Thoracic aorta (tissue), 2 donors: Measurements from ENCODE around the gene NTSR1. TPM values are rescaled to one million over a fixed set of nuclear protein-coding genes. Genes with fewer than 3 reads are reported as not detected.
A peak's percentile ranks its signal among the peaks of the same experiment; 100 is the strongest.

Experiments
- ATAC-seq: fragments of 150-250 bp; one replicate; pipeline ENCODE4 v1.8.0; 2017; ENCODE audit warnings: low read depth; ENCODE audit not compliant: insufficient number of reproducible peaks, low FRiP score
- DNase-seq: peaks from one replicate; pipeline ENCODE4 v3.0.0-alpha.2; 2020; ENCODE audit warnings: low spot score
- H3K27ac ChIP-seq, 2 donors: fragments of 200-600 bp; sonication (generic); 1 replicate in 1 of 2; 2 replicates in 1 of 2; pipeline ENCODE4 v1.5.1; 2016; ENCODE audit warnings: mild to moderate bottlenecking in 2 of 2, moderate library complexity in 2 of 2
- H3K27me3 ChIP-seq: fragments of 200-600 bp; sonication (generic); replicated peaks from 2 replicates; pipeline ENCODE4 v1.6.0; 2016; ENCODE audit warnings: mild to moderate bottlenecking; ENCODE audit not compliant: insufficient read depth
- H3K36me3 ChIP-seq: fragments of 200-600 bp; sonication (generic); one replicate; pipeline ENCODE4 v1.5.1; 2016
- H3K4me1 ChIP-seq, 2 donors: fragments of 200-600 bp; sonication (generic); 1 replicate in 1 of 2; 2 replicates in 1 of 2; pipeline versions ENCODE4 v1.5.1 to v1.6.0; 2016; ENCODE audit warnings: low read depth in 2 of 2, mild to moderate bottlenecking in 1 of 2; ENCODE audit not compliant: control insufficient read depth in 1 of 2
- H3K4me3 ChIP-seq: fragments of 200-600 bp; sonication (generic); 2 replicates; pipeline ENCODE4 v1.5.1; 2016; ENCODE audit warnings: mild to moderate bottlenecking
- H3K9me3 ChIP-seq: fragments of 200-600 bp; sonication (generic); 2 replicates; pipeline ENCODE4 v1.5.1; 2016
- total RNA-seq, 2 donors: library from RNA; depleted of rRNA; stranded (reverse); fragments of >200 nt; gene quantifications; one replicate each; pipeline versions ENCODE4 v1.1.0 to v1.2.3, GENCODE V29; 2016
- TF ChIP-seq, protein P1 (sequence below): fragments of 200-600 bp; sonication (generic); IDR thresholded peaks from one replicate; pipeline ENCODE4 v1.5.1; 2019; ENCODE audit warnings: antibody characterized with exemption

NTSR1 gene
- total RNA-seq, 2 donors from 2014 or later, result not detected

DNA sequence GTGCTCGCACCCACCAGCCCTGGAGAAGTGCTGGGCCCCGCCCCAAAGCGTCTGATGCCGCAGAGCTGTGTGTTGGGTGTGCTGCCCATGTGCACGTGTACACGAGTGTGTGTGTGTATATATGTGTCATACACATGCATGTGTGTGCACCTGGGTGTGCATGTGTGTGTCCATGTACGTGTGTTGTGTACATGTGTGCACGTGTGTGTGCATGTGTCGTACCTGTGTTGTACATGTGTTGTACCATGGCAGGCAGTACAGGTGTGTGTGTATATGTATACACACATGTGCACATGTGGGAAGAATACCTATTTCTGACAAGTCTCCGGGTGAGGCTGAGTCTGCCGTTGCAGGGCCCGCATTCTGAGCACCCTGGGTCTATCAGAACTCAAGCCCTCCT lies 81.4 kb downstream of the NTSR1 start:
- H3K9me3 ChIP-seq, result no peaks in the 10 kb centered on the region
- DNase-seq (no peak), ATAC-seq (no peak)
- H3K36me3 ChIP-seq, result no peaks in the 10 kb centered on the region
- H3K4me3 ChIP-seq, result no peak overlapping the region
- TF ChIP-seq, protein P1, sequence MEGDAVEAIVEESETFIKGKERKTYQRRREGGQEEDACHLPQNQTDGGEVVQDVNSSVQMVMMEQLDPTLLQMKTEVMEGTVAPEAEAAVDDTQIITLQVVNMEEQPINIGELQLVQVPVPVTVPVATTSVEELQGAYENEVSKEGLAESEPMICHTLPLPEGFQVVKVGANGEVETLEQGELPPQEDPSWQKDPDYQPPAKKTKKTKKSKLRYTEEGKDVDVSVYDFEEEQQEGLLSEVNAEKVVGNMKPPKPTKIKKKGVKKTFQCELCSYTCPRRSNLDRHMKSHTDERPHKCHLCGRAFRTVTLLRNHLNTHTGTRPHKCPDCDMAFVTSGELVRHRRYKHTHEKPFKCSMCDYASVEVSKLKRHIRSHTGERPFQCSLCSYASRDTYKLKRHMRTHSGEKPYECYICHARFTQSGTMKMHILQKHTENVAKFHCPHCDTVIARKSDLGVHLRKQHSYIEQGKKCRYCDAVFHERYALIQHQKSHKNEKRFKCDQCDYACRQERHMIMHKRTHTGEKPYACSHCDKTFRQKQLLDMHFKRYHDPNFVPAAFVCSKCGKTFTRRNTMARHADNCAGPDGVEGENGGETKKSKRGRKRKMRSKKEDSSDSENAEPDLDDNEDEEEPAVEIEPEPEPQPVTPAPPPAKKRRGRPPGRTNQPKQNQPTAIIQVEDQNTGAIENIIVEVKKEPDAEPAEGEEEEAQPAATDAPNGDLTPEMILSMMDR, result no peak
- H3K27ac ChIP-seq, result no peak overlapping the region
- H3K27me3 ChIP-seq, result no peaks in the 10 kb centered on the region
- H3K4me1 ChIP-seq, result peaks cover 0 to 14% of the 10 kb centered on the region in 2 donors

DNA sequence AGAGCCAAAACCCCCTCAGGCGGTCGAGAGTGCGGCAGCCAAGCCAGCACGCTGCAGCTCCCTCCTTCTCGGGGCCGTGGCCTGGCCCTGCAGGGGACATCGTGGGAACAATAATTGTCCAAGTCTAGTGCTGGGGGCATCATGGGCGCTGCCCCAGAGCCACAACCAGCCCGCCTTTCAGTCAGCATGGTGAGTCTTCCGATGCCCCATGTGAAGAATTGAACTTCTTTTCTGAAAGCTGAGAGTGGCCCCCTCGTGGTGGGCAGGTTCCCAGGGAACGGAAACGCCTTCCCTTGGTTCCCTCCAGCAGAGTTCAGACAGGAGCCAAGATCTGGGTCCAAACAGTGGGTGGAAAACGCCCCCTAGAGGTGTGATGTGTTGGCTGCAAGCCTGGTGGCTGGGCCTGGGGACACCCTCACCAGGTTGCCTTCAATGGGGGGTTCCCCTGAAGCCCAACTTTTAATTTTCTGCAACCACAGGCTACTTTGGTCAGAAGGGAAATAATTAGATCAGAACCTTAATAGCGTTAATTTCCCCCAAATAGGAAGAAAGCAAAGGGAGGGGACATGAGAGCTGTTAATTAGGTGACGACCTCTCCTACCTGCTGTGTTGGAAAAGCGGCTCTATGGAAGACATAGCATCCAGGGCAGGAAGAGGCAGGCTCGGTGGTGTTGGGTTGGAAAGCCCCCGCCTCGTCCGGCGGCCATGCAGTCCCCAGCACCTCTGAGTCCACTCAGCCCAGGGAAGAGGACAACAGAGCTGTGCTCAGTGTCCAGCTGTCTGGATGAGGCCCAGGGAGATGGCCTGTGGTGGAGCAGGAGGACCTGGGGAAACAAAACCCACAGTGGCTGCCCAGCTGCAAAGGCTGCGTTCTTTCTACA lies 82.9 kb downstream of the NTSR1 start:
- no peaks in the 10 kb centered on the region for H3K36me3 ChIP-seq
- H3K27ac ChIP-seq, result no peak overlapping the region

DNA sequence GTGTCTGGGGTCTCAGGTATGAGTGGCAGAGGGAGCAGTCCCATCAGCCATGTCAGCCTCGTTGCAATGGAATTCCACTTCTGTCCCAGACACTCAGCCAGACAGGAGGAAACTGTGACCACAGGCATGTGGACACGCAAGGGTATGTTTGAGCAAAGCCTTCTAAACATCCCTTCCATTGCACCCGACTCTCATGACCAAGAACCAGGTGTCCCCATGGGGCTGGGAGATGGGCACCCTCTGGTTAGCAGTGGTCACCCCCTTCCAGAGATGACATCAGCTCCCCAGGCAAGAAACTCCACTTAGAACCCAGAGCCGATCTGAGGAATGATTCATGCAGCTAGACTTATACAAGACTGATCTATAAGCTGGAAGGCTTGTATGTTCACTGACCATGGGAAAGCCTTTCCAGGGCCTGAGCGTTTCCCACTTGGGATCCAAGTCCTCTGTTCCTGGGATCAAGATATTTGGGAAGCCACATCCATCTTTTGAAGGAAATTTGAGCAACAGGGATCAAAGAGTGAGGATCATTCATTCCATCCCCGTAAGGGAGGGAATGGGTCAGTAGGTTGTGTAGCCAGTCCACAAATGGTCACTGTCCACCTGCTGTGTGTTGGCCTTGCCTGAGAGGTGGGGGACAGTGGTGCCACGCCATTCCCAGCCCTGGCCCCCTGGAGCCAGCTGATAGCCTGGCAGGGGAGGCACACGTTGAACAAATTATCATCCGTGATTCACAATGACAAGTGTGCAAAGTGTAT lies 83.7 kb downstream of the NTSR1 start:
- H3K9me3 ChIP-seq, result no peaks in the 10 kb centered on the region
- no peaks in the 10 kb centered on the region for H3K36me3 ChIP-seq
- DNase-seq (no peak), ATAC-seq (no peak)
- TF ChIP-seq, protein P1, result no peak
- no peaks in the 10 kb centered on the region for H3K27me3 ChIP-seq
- H3K4me3 ChIP-seq, result no peak overlapping the region
- H3K27ac ChIP-seq, result no peak overlapping the region
- peaks cover 3 to 19% of the 10 kb centered on the region in 2 donors for H3K4me1 ChIP-seq

More for the DNA sequence above, 82.9 kb downstream of the NTSR1 start:
- ATAC-seq (no peak), DNase-seq (no peak)
- TF ChIP-seq, protein P1, result peak; percentile 74
- no peaks in the 10 kb centered on the region for H3K9me3 ChIP-seq
- H3K4me3 ChIP-seq, result no peak overlapping the region
- peaks cover 0 to 14% of the 10 kb centered on the region in 2 donors for H3K4me1 ChIP-seq
- no peaks in the 10 kb centered on the region for H3K27me3 ChIP-seq

DNA sequence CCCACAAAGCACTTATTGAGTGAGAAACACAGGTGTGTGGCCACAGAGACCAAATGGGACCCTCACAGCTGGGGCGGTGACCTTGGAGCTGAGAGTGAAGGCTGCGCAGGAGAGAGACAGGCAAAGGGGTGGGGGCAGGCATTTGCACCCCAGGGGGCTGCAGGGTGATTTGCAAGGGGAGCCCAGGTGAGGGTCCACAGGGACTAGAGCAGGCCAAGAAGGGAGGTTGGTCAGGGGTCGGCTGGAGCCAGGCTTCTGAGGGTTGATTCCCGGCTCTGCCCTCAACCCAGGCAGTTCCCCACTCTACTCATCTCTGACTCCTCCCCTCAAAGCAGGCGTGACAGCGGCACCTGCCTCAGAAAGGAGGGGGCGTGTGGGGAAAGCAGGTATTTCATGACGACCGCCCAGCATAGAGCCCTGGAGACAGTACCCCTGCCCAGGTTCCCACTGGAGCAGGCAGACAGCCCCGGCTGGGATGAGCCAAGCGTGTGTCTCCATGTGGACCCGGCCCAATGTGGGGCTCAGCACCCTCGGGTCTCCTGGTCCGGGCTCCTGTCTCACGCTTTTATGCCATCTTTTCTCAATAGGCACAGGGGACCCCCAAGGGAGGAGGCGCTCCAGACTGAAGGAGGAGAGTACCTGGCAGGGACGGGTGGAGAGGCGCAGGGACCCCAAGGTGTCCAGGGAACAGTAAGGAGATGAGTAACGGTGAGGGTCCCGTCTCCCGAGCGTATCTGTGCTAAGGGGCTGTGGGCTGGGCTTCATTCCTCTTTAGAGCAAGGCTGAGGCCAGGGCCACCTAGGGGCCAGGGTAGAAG lies 84.5 kb downstream of the NTSR1 start:
- H3K36me3 ChIP-seq, result no peaks in the 10 kb centered on the region
- ATAC-seq (no peak), DNase-seq (no peak)
- TF ChIP-seq, protein P1, result no peak
- H3K4me3 ChIP-seq, result peak overlapping the region; percentile 89
- peak overlapping the region; percentile 84 to 92 for H3K27ac ChIP-seq
- no peaks in the 10 kb centered on the region for H3K9me3 ChIP-seq
- H3K4me1 ChIP-seq, result peaks cover 3 to 23% of the 10 kb centered on the region in 2 donors
- H3K27me3 ChIP-seq, result no peaks in the 10 kb centered on the region

DNA sequence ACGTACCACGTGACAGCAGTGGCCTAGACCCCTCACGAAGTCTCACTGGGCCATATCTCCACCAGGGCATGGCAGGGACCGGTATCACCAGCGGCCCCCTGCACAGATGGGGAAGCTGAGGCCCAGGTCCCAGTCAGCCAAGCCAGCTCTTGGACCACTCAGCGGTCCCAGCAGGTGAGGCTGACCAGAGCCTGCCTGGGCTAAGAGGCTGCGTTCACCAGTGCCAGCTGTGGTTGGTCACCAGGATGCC lies 85.0 kb downstream of the NTSR1 start:
- DNase-seq, result no peak
- H3K27ac ChIP-seq, result peak overlapping the region; percentile 84 to 92
- peak overlapping the region; percentile 89 for H3K4me3 ChIP-seq
- no peaks in the 10 kb centered on the region for H3K27me3 ChIP-seq
- no peaks in the 10 kb centered on the region for H3K9me3 ChIP-seq
- TF ChIP-seq, protein P1, result no peak
- ATAC-seq, result no peak
- no peaks in the 10 kb centered on the region for H3K36me3 ChIP-seq
- peaks cover 3 to 23% of the 10 kb centered on the region in 2 donors for H3K4me1 ChIP-seq
